DMS153 treated with DMSO at 0.1 percent for 48 hours (cell line): Measurements from ENCODE around the gene PDHX.
"Not testable (repeated sequence)": the region's sequence is repeated elsewhere in the genome, so short reads cannot be mapped to it uniquely, and the experiment has no call there.

Experiments used
- DNase-seq: peaks from one replicate; lab custom pipeline; 2025; ENCODE audit not compliant: unreplicated experiment; lab: John Stamatoyannopoulos, UW

Gene PDHX

DNA sequence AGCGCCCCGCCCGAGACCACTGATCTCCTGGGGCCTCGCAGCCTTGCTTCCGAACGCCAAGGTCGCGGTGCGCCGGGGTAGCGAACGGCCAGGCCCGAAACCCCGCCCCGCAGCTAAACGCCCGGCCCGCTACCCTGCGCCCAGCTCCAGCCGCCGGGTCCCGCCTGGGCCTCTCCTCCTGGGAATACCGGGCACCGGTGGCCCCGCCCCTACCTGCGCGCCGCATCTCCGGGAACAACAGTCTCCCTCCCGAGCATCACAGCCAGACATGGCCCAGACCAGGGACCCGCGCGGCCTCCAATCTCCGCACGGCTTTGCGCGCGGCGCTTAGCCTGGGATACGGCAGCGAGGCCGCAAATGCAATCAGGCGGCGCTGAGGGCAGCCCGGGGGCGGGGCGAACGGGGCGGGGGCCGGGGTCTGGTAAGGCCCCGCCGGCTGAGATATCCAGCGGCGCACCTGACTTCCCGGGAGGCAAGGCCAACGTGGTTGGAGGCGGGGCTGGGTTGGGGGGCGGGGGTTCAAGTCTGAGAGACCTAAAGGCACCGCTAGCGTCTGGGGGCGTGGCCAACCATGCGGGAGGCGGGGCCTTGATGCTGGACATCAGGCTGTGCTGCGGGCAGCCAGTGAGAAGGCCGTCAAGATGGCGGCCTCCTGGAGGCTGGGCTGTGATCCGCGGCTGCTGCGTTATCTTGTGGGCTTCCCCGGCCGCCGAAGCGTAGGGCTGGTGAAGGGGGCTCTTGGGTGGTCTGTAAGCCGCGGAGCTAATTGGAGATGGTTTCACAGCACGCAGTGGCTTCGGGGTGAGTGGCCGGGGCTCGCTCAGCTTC lies at the start of gene PDHX, which contains the start of gene APIP:
PDHX (plus strand) TSS at position 604 of the 828 bp plus-strand sequence; CDS start at position 642, 38 bp downstream.
APIP (minus strand) TSS at position 365 of the 828 bp plus-strand sequence; CDS start at position 270, 95 bp downstream.
- peak; percentile 89 for DNase-seq

GRCh38 chr11:34869425-34869824 lies 47.0 kb upstream of the PDHX start:
- no peak for DNase-seq

DNA sequence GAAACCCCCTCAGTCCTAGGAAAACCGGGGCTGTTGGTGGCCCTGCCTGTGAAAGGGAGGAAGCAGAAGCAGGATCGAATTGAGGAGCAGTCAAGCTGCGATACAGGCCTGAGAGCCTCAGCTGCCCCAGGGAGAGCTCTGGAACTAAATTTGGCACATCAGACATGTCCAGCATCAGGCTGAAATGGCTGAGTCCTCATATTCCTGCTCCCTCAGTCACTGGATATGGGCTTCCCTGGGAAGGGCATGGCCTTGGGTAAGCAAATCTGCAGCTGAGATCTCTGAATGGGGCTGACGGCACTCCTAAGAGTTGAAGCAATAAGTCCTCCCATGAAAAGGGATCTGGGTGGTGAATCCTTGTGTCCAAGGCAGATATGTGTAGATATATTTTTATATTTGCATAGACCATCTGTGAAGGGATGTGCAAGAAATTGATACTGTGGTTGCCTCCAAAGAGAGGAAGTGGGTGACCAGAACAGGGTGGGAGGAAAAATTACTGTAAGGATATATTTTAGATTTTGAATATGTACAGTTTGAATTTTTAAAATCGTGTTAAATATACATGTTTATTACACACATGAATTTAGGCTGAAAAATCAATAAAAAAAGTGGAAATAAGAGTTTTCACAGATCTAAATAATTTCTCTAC lies 45.7 kb upstream of the PDHX start:
- no peak for DNase-seq

DNA sequence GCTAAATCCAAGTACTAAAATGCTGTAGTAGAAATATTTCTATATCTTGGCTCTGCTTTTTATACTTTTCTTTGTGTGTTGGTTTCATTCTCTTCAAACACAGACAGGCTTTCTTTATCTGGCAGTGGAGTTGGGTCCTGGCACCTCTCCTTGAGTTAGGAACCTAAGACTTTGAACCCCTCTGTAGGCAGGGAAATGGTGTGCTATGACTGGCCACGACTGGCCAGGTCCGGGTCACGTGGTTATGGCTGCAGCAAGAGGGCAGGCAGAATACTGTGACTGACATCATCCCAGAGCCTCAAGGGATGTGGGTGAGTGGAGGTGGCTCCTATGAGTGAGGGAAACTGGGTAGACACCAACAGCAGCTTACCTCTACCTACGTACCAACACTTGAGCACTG lies 42.2 kb upstream of the PDHX start:
- DNase-seq = no peak

- no peak for DNase-seq
These were observed 38.9 kb upstream of the PDHX start for GRCh38 chr11:34877375-34877975.

DNA sequence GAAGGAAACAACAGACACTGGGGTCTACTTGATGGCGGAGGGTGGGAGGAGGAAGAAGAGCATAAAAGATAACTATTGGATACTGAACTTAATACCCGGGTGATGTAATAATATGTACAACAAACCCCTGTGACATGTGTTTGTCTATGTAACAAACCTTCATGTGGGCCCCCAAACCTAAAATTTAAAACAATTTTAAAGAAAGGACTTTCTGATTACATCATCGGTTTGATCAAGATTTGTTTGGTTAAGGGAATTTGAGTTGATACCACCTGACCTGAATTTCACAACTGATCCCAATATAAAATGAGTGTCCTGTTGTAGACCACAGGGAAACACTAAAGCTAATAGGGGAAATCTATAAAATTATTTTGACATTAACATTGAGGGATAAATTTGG lies 34.5 kb upstream of the PDHX start:
- no peak for DNase-seq

DNA sequence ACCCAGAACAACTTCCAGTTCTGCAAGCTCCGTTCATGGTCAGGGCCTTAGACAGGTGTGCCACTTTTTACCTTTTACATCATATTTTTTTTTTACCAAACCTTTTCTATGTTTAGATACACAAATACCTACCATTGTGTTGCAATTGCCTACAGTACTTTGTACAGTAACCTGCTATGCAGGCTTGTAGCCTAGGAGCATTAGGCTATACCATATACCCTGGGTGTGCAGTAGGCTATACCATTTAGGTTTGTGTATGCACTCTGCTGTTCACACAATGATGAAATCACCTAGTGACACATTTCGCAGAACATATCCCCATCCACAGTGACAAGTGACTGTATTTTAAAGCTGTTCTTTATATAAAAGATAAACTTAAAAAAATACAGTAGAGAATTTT lies 29.8 kb upstream of the PDHX start:
- no peak for DNase-seq

DNA sequence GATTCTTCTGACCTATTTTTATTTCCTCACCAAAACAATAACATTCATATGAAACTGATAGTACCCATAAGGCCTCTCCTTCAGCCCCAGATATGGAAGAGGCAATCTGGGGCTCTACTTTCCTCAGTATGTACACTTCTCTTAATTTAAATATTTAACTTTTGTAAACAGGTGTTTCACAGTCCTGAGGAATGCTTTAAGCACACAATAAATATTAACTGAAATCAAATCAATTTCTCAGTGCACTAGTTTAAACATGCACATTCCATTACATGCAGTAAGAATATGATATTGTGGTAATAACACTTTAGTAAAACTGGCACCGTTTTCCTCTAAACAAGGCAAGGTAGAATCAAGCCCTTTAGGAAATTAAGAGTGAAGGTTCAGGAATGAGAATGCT lies 29.2 kb upstream of the PDHX start:
- DNase-seq = no peak

GRCh38 chr11:34890089-34890488 lies 26.3 kb upstream of the PDHX start:
- no peak for DNase-seq

GRCh38 chr11:34890812-34891211 lies 25.6 kb upstream of the PDHX start:
- peak; percentile 32 for DNase-seq

DNA sequence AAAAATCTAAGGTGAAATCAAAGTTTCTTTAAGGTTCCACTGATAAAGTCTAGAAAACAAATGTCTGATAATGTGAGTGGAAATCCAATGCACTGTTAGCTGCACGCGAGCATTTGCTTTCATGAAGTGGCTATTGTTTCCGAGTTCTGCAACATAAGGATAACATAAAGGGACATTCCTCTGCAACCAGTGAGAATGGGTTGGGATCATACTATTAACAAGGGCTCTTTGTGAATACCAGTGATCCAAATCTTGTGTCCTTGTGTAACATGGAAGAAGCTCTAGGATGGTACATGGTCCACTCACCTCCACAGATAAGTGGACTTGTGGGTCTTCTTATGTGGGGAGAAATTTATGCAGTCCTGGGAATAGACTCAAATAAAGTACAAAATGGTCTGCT lies 24.8 kb upstream of the PDHX start:
- no peak for DNase-seq

DNA sequence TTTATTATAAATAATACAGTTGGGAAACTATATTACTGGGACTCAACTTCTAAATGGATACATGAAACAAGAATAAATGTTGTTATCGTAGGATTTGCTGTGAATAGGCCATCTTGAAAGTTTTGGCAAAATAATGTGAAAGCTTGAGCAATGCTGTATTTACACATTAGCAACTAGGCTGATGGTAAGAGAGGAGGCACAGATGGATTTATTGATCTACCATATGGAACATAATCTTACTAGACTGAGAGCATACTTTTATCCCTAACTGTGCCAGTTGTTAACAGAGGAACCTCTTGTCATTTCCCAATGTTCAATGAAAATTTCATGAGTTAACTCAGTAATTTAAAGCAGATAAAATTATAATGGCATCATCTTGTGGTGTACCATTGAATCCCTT lies 23.0 kb upstream of the PDHX start:
- no peak for DNase-seq

DNA sequence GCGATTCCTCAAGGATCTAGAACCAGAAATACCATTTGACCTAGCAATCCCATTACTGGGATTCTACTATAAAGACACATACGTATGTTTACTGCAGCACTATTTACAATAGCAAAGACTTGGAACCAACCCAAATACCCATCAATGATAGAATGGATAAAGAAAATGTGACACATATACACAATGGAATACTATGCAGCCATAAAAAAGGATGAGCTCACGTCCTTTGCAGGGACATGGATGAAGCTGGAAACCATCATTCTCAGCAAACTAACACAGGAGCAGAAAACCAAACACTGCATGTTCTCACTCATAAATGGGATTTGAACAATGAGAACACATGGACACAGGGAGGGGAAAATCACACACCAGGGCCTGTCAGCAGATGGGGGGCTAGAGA lies 20.2 kb upstream of the PDHX start:
- DNase-seq = not testable (repeated sequence)

DNA sequence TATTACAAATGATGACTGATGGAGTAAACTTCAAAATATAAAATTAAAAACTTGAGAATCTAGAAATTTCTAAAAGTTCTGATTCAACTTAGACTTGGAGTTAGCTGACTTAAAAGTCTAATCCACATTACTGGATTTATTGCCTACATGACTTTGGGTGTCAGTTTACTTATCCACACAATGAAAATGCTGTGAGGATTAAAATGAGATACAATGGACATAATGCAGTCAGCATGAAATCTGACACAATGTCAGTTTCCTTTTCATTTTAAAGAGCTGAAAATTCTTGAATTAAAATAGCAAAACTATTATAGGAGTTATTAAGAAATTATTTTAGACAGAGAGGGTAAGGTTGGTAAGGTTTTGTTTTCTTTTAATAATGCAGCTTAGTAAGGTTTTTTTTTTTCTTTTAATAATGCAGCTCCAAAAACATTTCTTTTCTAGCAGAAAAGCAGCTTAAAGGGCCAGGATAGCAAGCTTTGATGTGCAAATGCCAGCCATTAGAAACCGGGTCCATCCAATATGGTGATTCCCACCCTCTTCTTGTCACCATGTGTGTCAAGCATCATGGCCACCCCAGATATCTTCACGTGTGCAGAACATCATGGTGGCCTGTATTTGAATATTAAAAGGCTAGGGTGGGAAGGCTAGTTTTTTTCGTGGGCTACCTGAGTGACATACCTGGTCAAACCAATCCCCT lies 19.1 kb upstream of the PDHX start:
- no peak for DNase-seq

- no peak for DNase-seq
These were observed 17.9 kb upstream of the PDHX start for GRCh38 chr11:34898474-34898873.

DNA sequence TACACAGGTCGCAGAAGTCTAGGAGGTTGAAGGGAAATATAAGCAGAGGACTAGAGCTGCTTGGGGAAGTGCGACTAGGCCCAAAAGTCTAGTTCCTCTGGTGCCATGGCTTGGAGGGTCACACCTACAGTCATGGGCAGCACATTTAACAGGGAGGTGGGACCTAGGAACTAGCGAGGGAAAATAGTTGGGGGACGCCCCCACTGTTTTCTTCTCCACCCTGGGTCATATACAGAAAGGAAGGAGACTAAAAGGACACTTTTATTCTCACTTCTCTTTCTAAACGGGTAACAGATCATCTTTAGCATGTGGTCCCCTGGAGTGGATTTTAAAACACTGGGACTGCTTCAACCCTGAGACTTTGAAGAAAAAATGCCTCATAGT lies 16.8 kb upstream of the PDHX start:
- no peak for DNase-seq

DNA sequence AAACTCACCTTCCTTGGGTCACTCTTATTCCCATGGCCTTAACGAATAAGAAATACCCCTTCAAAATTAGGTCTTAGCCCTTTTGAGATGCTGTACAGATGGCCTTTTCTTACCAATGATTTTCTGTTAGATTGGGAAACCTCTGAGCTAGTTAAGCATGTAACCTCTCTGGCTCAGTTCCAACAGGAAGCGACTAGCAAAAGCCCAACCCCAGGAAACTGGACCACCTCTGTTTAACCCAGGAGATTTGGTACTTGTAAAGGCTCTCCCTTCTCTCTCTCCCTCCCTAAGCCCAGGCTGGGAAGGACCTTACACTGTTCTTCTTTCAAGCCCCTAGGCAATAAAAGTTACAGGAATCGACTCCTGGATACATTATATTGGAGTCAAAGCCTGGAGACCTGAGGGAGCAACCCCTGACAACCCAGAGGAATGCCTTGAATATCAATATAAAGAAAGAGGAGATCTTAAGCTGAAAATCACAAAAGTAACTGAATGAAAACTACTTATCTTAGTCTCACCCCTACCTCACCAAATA lies 11.9 kb upstream of the PDHX start:
- DNase-seq = peak; percentile 47

- no peak for DNase-seq
These were observed 10.8 kb upstream of the PDHX start for GRCh38 chr11:34905666-34906065.

- no peak for DNase-seq
These were observed 8.4 kb upstream of the PDHX start for GRCh38 chr11:34907934-34908593.

DNA sequence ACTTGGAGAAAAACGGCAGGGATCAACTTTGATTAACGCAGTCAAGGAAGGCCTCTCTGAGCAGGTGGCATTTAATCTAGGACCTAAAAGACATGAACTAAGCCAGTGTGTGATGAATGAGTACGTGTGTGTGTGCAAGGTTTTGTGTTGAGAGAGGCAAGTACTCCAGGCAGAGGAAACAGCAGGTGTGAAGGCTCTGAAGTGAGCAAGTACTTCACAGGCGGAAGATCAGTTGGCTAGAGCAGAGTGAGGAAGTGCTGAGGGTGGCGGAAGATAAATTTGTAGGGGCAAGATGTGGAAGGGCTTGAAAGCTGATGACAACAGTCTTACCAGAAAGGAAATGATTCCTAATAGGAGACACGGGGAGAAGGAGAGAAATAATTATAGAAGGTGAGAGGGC lies 7.0 kb upstream of the PDHX start:
- DNase-seq = no peak

- DNase-seq = no peak
These were observed 6.5 kb upstream of the PDHX start for GRCh38 chr11:34909955-34910354.
